Left colon (tissue), 2 donors: ENCODE data around the gene SPHKAP. TPM values are rescaled to one million over a fixed set of nuclear protein-coding genes. Genes with fewer than 3 reads are reported as not detected.
"Not testable (repeated sequence)": the region's sequence is repeated elsewhere in the genome, so short reads cannot be mapped to it uniquely, and the experiment has no call there.

ENCODE experiments used
- ATAC-seq: fragments of 200-7000 bp; cut with Tn5 transposase; one replicate; pipeline ENCODE4 v1.9.1; 2020; ENCODE audit warnings: mild to moderate bottlenecking, moderate library complexity
- DNase-seq, 2 donors: peaks; one replicate each; pipeline ENCODE4 v3.0.0-alpha.2; 2020
- intact Hi-C, 2 donors: fragments of 100-400 bp; cut with DNase I in 1 of 2; cut with micrococcal nuclease in 1 of 2; formaldehyde crosslinking; loops; one replicate each; pipeline versions ENCODE4 v1.11.2 to v1.14.0; 2022; cut with DNase I, micrococcal nuclease
- long read RNA-seq: library from polyadenylated mRNA; unstranded; transcript quantifications from one replicate; pipeline ENCODE4 v2.0.0, GENCODE V29; 2021
- total RNA-seq, 2 donors: library from RNA; stranded (reverse); fragmentation: NEBNext Ultra II Directional; extraction: Animal tissue kit (Norgen Biotek cat#: 25700); gene quantifications; one replicate each; pipeline ENCODE4 v1.2.1, GENCODE V29; 2021
- donor health status: DM: no; HTN: no; CAD: no.
- donor health status: DM: yes; HTN: yes; CAD: no.

SPHKAP gene
- total RNA-seq, result under 1 TPM in 1 of 2 donors, not detected in 1; 0.14 TPM
- long read RNA-seq, result 0 reads

DNA sequence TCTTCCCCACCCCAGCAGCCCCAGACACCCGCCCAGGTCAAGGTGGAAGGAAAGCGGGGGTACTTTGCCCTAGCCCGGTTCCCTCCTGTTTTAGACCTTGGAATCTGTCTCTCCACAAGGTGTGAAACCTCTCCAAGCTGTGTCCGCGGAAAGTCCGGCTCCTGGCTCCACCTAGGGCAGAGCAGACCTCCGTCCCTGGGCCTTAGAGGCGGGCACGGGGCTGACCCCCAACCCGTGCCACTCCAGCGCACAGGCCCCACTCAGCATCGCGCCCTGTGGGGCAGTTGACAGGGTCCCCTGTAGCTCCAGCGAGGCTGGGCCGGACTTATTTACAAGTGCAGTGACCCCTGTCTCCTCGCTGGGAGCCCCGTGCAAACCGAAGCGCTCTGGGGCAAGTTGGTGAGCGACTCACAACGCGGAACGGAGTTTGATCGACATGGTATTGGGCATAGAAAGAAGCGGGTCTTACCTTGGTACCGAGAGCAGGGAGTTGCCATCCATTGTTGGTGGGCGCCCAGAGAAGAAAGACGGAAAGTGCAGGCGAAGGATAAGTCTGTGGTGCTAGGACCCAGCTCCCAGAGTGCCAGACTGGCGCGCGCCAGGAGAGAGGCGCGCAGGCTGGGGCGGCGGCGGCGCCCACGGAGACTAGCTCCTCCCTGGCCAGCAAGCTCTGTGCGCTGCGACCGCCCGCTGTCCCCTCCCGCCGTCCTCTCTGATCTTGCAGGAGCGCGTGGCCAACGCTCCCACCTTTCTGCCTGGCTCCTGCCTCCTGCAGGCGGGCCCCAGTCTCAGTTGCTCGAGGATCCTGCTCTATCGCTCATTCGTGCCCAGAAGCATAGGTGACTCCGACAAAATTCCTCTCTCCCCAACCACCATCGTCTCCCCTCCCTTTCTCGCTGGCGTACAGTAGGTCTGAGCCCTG is at the start of gene SPHKAP:
Gene SPHKAP, minus strand, starts transcription at position 590 of the 922 bp plus-strand sequence. Its CDS starts 89 bp downstream, at position 501.
- intact Hi-C loops, result no loop called here
- DNase-seq, result no peak
- ATAC-seq, result no peak

DNA sequence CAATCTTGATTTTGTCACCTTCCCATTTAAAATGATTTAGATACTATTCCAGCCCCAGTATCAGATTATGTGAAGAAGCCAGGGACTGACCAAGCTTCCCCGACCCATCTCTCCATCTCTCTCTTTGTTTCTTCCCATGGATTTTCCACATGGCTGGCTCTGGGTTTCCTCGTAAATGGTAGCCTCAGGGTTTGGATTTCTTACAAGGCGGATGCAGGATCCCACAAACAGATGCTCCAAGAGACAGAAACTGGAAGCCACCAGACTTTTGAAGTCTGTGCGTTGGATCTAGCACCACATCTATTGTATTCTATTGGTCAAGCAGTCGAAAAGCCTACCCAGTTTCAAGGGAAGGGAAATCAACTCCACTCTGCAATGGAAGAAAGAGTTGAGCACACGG is 46.0 kb upstream of the SPHKAP start:
- intact Hi-C loops, result no loop called here
- ATAC-seq (no peak), DNase-seq (no peak)

DNA sequence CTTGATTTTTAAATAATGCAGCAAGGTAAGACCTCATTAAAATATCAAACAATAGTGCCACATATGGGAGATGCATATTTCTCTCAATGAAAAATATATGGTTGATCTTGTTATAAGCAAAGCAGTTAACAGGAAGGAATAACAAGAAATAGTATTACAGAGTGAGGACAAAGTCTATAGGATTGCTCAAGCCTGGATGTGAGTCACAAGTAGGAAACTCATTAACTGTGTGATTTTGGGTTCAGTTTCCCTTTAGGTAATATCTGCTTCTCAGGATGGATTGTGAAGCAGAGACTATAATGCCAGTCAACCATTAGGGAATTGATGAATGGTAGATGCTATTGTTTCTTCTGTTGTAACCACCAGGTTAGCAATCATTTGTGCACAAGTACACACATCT is 42.9 kb upstream of the SPHKAP start:
- no peak for ATAC-seq
- intact Hi-C loops, result no loop called here
- no peak for DNase-seq

DNA sequence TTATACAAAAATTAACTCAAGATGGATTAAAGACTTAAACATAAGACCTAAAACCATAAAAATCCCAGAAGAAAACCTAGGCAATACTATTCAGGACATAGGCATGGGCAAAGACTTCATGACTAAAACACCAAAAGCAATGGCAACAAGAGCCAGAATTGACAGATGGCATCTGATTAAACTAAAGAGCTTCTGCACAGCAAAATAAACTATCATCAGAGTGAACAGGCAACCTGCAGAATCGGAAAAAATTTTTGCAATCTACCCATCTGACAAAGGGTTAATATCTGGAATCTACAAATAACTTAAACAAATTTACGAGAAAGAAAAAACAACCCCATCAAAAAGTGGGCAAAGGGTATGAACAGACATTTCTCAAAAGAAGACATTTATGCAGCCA is 37.1 kb upstream of the SPHKAP start:
- DNase-seq, intact Hi-C loops, ATAC-seq: not testable (repeated sequence)

DNA sequence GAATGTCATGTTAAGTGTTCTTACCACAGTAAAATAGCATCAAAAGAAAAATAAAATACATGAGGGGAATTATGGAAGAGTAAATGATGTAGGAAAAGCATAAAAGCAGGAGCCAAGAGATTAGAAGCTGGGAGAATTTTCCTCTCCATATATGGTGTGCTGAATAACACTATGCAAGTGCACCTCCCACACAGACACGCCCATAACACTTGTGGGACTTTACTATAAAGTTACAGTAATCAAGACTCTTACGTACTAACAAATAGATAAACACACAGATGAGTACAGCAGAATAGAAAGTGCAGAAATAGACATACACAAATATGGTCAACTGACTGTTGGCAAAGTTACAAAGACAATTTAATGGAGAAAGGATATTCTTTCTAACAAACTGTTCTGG is 16.0 kb upstream of the SPHKAP start:
- ATAC-seq (no peak), DNase-seq (no peak)
- intact Hi-C loops, result no loop called here

GRCh38 chr2:228180181-228181097 is 1.0 kb downstream of the SPHKAP start:
- ATAC-seq, result no peak
- intact Hi-C loops, result no loop called here

GRCh38 chr2:228167290-228167689 is 14.2 kb downstream of the SPHKAP start:
- intact Hi-C loops, result no loop called here
- ATAC-seq (no peak), DNase-seq (no peak)

More at GRCh38 chr2:228180181-228181097, 1.0 kb downstream of the SPHKAP start:
- no peak for DNase-seq

GRCh38 chr2:228164718-228165117 is 16.8 kb downstream of the SPHKAP start:
- intact Hi-C loops, result no loop called here
- DNase-seq, result no peak
- ATAC-seq, result no peak

- ATAC-seq, result no peak
- intact Hi-C loops, result no loop called here
- no peak for DNase-seq
Measured at GRCh38 chr2:228157841-228158240, 23.6 kb downstream of the SPHKAP start.

GRCh38 chr2:228144961-228145360 is 36.5 kb downstream of the SPHKAP start:
- intact Hi-C loops, result no loop called here
- ATAC-seq, result no peak
- DNase-seq, result no peak

DNA sequence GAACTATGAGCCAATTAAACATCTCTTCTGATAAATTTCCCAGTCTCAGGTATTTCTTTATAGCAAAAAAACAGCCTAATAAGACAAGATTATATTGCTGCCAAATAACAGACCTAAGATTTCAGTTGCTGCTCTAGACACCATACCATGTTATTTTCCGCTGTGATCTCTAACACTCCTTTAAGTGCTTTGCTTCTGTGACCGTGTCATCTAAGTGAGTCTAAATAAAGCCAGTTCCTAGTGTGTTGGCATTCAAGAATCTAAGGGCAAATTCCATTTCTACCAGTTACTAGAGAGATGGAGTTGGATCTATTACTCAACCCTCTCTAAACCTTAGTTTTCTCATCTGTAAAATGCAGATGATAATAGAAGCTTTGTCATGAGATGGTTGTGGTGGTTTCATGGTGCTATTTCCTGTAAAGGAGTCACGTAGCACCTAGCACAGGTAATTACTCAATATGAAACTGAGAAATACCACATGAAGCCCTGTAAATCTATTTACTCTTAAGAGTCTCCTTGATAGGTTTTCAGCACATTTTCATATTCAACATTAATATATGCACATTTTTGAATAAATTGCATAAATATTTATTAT is 40.5 kb downstream of the SPHKAP start:
- intact Hi-C loops, result no loop called here
- no peak for ATAC-seq
- DNase-seq, result no peak

GRCh38 chr2:228136027-228136426 is 45.5 kb downstream of the SPHKAP start:
- no peak for ATAC-seq
- no peak for DNase-seq
- intact Hi-C loops, result no loop called here

- DNase-seq (no peak), ATAC-seq (no peak)
- intact Hi-C loops, result no loop called here
Measured at GRCh38 chr2:228135300-228135699, 46.2 kb downstream of the SPHKAP start.

GRCh38 chr2:228131833-228132232 is 49.7 kb downstream of the SPHKAP start:
- intact Hi-C loops, result no loop called here
- DNase-seq (no peak), ATAC-seq (no peak)

- DNase-seq (no peak), ATAC-seq (no peak)
- intact Hi-C loops, result no loop called here
Measured at GRCh38 chr2:228126401-228126800, 55.1 kb downstream of the SPHKAP start.

DNA sequence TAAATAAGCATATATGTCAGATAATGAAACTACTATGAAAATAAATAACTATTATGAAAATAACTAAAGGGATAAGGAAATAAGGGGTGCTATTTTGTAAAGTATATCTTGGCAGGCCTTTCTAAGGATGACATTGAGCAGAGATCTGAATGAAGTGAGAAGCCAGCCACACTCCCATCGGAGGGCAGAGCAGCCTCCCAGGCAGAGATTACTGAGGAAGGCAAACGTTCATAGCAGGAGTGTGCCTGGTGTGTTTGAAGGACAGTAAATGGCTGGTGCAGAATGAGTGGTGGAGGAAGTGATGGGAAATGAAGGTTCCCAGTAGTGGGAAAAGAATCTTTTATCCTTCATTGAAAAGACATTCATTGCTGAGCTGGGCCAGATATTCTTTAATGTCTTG is 62.5 kb downstream of the SPHKAP start:
- intact Hi-C loops, result no loop called here
- no peak for DNase-seq
- no peak for ATAC-seq

- no peak for DNase-seq
- ATAC-seq, result no peak
- intact Hi-C loops, result no loop called here
Measured at GRCh38 chr2:228107846-228108245, 73.6 kb downstream of the SPHKAP start.

DNA sequence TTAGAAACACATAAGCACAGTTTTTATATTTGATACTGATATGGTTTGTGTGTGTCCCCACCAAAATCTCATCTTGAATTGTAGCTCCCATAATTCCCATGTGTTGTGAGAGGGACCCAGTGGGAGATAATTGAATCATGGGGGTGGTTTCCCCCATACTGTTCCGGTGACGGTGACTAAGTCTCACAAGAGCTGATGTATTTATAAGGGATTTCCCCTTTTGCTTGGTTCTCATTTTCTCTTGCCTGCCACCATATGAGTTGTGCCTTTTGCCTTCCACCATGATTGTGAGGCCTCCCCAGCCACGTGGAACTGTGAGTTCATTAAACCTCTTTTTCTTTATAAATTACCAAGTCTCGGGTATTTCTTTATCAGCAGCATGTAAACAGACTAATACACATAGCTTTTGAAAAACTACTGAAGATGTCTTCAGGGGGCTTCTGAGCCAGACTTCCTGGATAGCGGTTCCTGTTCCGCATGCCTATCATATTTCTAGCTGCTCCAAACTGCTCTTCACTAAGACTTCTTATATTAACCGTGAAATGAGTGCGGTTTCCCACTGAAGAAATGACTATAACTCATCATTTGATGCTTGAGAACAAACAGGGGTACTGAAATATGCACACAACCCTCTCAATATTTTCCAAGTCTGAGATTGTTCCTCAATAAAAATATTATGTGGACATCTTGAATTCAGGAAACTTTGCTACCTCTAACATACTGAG is 75.8 kb downstream of the SPHKAP start:
- ATAC-seq, result no peak

GRCh38 chr2:228104215-228104614 is 77.3 kb downstream of the SPHKAP start:
- intact Hi-C loops, result no loop called here
- ATAC-seq (no peak), DNase-seq (no peak)

More for the DNA sequence above, 75.8 kb downstream of the SPHKAP start:
- no peak for DNase-seq
- intact Hi-C loops, result no loop called here
